Jurkat, Clone E6-1 (cell line): ENCODE data around the gene PAPOLB.

Source experiments
- DNase-seq: peaks from one replicate; pipeline ENCODE4 v3.0.0-alpha.2; 2011; ENCODE audit warnings: low read depth, low spot score
- H3K4me3 ChIP-seq: 2 replicates; pipeline ENCODE4 v1.5.1; 2011; ENCODE audit warnings: mild to moderate bottlenecking, low read length, control low read depth, moderate library complexity

Gene PAPOLB

GRCh38 chr7:4809666-4810065 lies 52.2 kb downstream of the PAPOLB start:
- DNase-seq = no peak
- no peak overlapping the region for H3K4me3 ChIP-seq

DNA sequence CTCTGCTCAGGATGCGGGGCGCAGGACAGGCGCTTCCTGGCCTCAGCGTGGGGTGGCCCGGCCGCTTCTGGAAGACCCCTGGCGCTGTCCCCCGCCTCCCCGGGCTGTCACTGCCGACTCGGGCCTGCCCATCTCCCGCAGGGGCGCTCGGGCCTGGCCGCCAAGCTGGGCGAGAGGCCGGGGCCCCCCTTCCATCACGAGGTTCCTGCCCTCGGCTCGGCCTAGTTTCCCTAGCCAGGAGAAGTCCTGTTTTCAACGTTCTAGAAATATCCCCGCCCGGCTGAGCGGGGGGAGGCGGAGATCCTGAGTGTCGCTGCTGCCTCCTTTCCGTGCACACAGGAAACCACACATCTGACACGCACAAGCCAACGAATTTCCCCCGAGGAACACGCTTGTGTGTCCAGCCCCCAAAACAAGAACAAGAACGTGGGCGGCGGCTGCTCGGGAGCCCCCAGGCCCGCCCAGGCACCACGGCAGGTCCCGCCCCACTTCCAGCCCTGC lies 52.7 kb downstream of the PAPOLB start:
- H3K4me3 ChIP-seq = no peak overlapping the region
- no peak for DNase-seq

DNA sequence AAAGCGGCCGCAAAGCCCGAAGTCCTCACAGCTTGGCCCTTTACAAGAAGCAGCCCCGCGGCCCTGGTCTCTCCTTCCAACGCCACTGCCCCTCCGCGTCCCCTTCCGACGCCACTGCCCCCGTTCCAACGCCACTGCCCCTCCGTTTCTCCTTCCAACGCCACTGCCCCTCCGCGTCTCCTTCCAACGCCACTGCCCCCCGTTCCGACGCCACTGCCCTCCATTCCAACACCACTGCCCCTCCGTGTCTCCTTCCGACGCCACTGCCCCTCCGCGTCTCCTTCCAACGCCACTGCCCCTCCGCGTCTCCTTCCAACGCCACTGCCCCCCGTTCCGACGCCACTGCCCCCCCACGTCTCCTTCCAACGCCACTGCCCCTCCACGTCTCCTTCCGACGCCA lies 53.3 kb downstream of the PAPOLB start:
- no peak overlapping the region for H3K4me3 ChIP-seq
- no peak for DNase-seq

DNA sequence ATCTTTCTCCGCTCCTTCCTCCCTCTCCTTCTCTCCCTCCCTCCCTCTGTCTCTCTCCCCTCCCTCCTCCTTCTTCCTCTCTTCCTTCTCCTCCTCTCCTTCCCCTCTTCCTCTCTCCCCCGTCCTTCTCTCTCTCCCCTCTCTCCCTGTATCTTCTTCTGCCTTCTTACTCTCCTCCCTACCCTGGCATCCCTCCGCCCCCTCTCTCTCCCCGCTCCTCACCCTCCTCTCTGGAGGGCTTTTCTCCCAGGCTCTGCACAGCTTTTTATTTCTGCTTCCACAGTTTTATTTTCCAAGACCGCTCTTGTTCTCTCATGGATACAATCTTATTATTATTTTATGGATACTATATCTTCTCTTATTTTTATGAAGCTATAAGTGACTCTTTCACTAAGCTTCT lies 53.8 kb downstream of the PAPOLB start:
- DNase-seq = no peak
- H3K4me3 ChIP-seq = no peak overlapping the region
